Fibroblast of the aortic adventitia (primary cell): Measurements from ENCODE around the gene POT1. TPM values are rescaled to one million over a fixed set of nuclear protein-coding genes. Genes with fewer than 3 reads are reported as not detected.

Experiments used
- DNase-seq: peaks from one replicate; pipeline ENCODE4 v3.0.0-alpha.2; 2010; ENCODE audit warnings: low read depth
- H3K4me3 ChIP-seq: 2 replicates; pipeline ENCODE4 v1.5.1; 2011; ENCODE audit warnings: low read depth, mild to moderate bottlenecking, control low read depth, low read length, moderate library complexity
- CTCF ChIP-seq: IDR thresholded peaks from 2 replicates; pipeline ENCODE4 v1.5.1; 2011; ENCODE audit warnings: mild to moderate bottlenecking, low read length, control low read depth, inconsistent platforms; ENCODE audit not compliant: insufficient read depth
- total RNA-seq: library from RNA; depleted of rRNA; stranded (reverse); fragments of >200 nt; gene quantifications from 2 replicates; pipeline ENCODE4 v1.2.3, GENCODE V29; 2012; ENCODE audit warnings: low replicate concordance

POT1 gene
- total RNA-seq, 1 donor, result 45.8 TPM

GRCh38 chr7:124930655-124931597, 1.3 kb upstream of the POT1 start:
- no peak overlapping the region for H3K4me3 ChIP-seq
- DNase-seq, result no peak
- no peak for TF ChIP-seq CTCF

GRCh38 chr7:124930173-124930623, 573 bp upstream of the POT1 start:
- TF ChIP-seq CTCF, result no peak
- DNase-seq, result no peak
- H3K4me3 ChIP-seq, result peak overlapping the region; percentile 81

GRCh38 chr7:124924906-124925305, 4.7 kb downstream of the POT1 start:
- no peak for TF ChIP-seq CTCF
- H3K4me3 ChIP-seq, result no peak overlapping the region

GRCh38 chr7:124922200-124922599, 7.4 kb downstream of the POT1 start:
- no peak for TF ChIP-seq CTCF
- no peak for DNase-seq
- no peak overlapping the region for H3K4me3 ChIP-seq

More at GRCh38 chr7:124924906-124925305, 4.7 kb downstream of the POT1 start:
- peak; percentile 28 for DNase-seq

- no peak overlapping the region for H3K4me3 ChIP-seq
- no peak for TF ChIP-seq CTCF
- no peak for DNase-seq
Measured at GRCh38 chr7:124919841-124920240, 9.8 kb downstream of the POT1 start.

- no peak for TF ChIP-seq CTCF
- no peak overlapping the region for H3K4me3 ChIP-seq
Measured at GRCh38 chr7:124918662-124919061, 11.0 kb downstream of the POT1 start.

GRCh38 chr7:124915242-124915641, 14.4 kb downstream of the POT1 start:
- TF ChIP-seq CTCF, result no peak
- DNase-seq, result no peak
- H3K4me3 ChIP-seq, result no peak overlapping the region

More at GRCh38 chr7:124918662-124919061, 11.0 kb downstream of the POT1 start:
- DNase-seq, result no peak
